ENCODE data around the gene ALDH2.

- no peak for TF ChIP-seq EED (IDR thresholded peaks at IDR 0.05; ENCODE audit: low read depth)
- no peak for TF ChIP-seq POLR2A (IDR thresholded peaks at IDR 0.05; ENCODE audit: low read depth, low read length)
- no peak for TF ChIP-seq CTCF (IDR thresholded peaks at IDR 0.05 in 2 of 3, conservative IDR thresholded peaks at IDR 0.05 in 1 of 3; ENCODE audit: control insufficient read depth in 2 of 3, extremely low read depth in 1 of 3, insufficient read depth in 1 of 3, low read depth in 3 of 3, low read length in 3 of 3)
- no peak for TF ChIP-seq YY1 (IDR thresholded peaks at IDR 0.05; ENCODE audit: low read depth, low read length)
- no peak for TF ChIP-seq TCF12 (IDR thresholded peaks at IDR 0.05; ENCODE audit: low read depth, low read length)
- no peak for TF ChIP-seq SPI1 (IDR thresholded peaks at IDR 0.05; ENCODE audit: borderline replicate concordance, insufficient read depth, low read depth, low read length)
- TF ChIP-seq KAT2A (conservative IDR thresholded peaks at IDR 0.05; ENCODE audit: control insufficient read depth, low read depth, low read length) = no peak
- no peak for TF ChIP-seq EZH2 (IDR thresholded peaks at IDR 0.05; ENCODE audit: borderline replicate concordance, control insufficient read depth, low read depth, low read length)
- TF ChIP-seq SRF (IDR thresholded peaks at IDR 0.05; ENCODE audit: low read depth in 2 of 2, low read length in 2 of 2) = no peak
Measured at GRCh38 chr12:111759271-111759670, 7.5 kb upstream of the ALDH2 start.

Measured in GM12878 (cell line).